CD4-positive, alpha-beta T cell treated with Interleukin-4 for 1 hour (primary cell): ENCODE data around the gene YIF1A.
A peak's percentile ranks its signal among the peaks of the same experiment; 100 is the strongest.
"Not testable (repeated sequence)": the region's sequence is repeated elsewhere in the genome, so short reads cannot be mapped to it uniquely, and the experiment has no call there.

Source experiments
- DNase-seq, 2 donors: peaks; one replicate each; pipeline ENCODE4 v3.0.0-alpha.2; 2020 to 2022

YIF1A gene

GRCh38 chr11:66268244-66268951, 20.5 kb downstream of the YIF1A start, which contains the start of gene RAB1B:
Gene RAB1B (plus strand): TSS chr11:66268639. CDS start chr11:66268680, 41 bp downstream.
- DNase-seq, result peak; percentile 100

- peak; percentile 87 to 91 for DNase-seq
These were observed 21.3 kb downstream of the YIF1A start for GRCh38 chr11:66267379-66268243.

- no peak for DNase-seq
These were observed 21.9 kb downstream of the YIF1A start for GRCh38 chr11:66267039-66267378.

GRCh38 chr11:66266378-66267038, 22.4 kb downstream of the YIF1A start:
- DNase-seq, result no peak

GRCh38 chr11:66265531-66266377, 23.2 kb downstream of the YIF1A start:
- DNase-seq, result no peak

GRCh38 chr11:66264914-66265313, 24.0 kb downstream of the YIF1A start:
- DNase-seq, result peak; percentile 33 to 41

- no peak for DNase-seq
These were observed 24.6 kb downstream of the YIF1A start for GRCh38 chr11:66264383-66264782.

- DNase-seq, result no peak
These were observed 25.2 kb downstream of the YIF1A start for GRCh38 chr11:66263785-66264184.

GRCh38 chr11:66263231-66263630, 25.7 kb downstream of the YIF1A start:
- DNase-seq, result no peak

- no peak for DNase-seq
These were observed 26.2 kb downstream of the YIF1A start for GRCh38 chr11:66262696-66263095.

- no peak for DNase-seq
These were observed 26.8 kb downstream of the YIF1A start for GRCh38 chr11:66262191-66262590.

- DNase-seq, result no peak
These were observed 27.4 kb downstream of the YIF1A start for GRCh38 chr11:66261578-66261977.

- no peak for DNase-seq
These were observed 29.0 kb downstream of the YIF1A start for GRCh38 chr11:66259956-66260355.

GRCh38 chr11:66259225-66259624, 29.7 kb downstream of the YIF1A start:
- no peak for DNase-seq

- no peak for DNase-seq
These were observed 30.5 kb downstream of the YIF1A start for GRCh38 chr11:66258473-66258893.

GRCh38 chr11:66253081-66253480, 35.9 kb downstream of the YIF1A start:
- not testable (repeated sequence) for DNase-seq

- no peak for DNase-seq
These were observed 37.1 kb downstream of the YIF1A start for GRCh38 chr11:66251809-66252208.

GRCh38 chr11:66248903-66249302, 40.0 kb downstream of the YIF1A start:
- DNase-seq, result no peak

GRCh38 chr11:66247801-66248200, 41.1 kb downstream of the YIF1A start:
- no peak for DNase-seq

- DNase-seq, result no peak
These were observed 41.6 kb downstream of the YIF1A start for GRCh38 chr11:66247295-66247694.

- DNase-seq, result no peak
These were observed 45.0 kb downstream of the YIF1A start for GRCh38 chr11:66243782-66244535.
